H1 (cell line): Measurements from ENCODE around the gene FCHSD1. TPM values are rescaled to one million over a fixed set of nuclear protein-coding genes. Genes with fewer than 3 reads are reported as not detected.

ENCODE experiments used
- BCL11A ChIP-seq, 2 experiments: IDR thresholded peaks; one replicate each; pipeline ENCODE4 v1.6.1; 2011; ENCODE audit warnings: low read depth in 2 of 2, low read length in 2 of 2, mild to moderate bottlenecking in 2 of 2
- CHD1 ChIP-seq: IDR thresholded peaks from 2 replicates; pipeline ENCODE4 v1.6.1; 2012; ENCODE audit warnings: low read depth, low read length, improper control_type of control experiment
- EP300 ChIP-seq, 2 experiments: IDR thresholded peaks; 1 replicate in 1 of 2; 2 replicates in 1 of 2; pipeline ENCODE4 v1.6.1; 2011 to 2012; ENCODE audit warnings: low read depth in 2 of 2, low read length in 2 of 2, mild to moderate bottlenecking in 2 of 2, borderline replicate concordance in 1 of 2, inconsistent platforms in 1 of 2, moderate library complexity in 1 of 2
- FOSL1 ChIP-seq: IDR thresholded peaks from 2 replicates; pipeline ENCODE4 v1.6.1; 2011; ENCODE audit warnings: mild to moderate bottlenecking, low read depth, low read length, moderate library complexity; ENCODE audit not compliant: insufficient read depth
- POLR2A ChIP-seq, 2 experiments: IDR thresholded peaks; 1 replicate in 1 of 2; 2 replicates in 1 of 2; pipeline ENCODE4 v1.6.1; 2011; ENCODE audit warnings: low read depth in 2 of 2, low read length in 2 of 2, mild to moderate bottlenecking in 2 of 2; ENCODE audit errors: control extremely low read depth in 1 of 2
- RAD21 ChIP-seq, 2 experiments: IDR thresholded peaks in 1 of 2; conservative IDR thresholded peaks in 1 of 2; 2 replicates each; pipeline ENCODE4 v1.6.1; 2011; ENCODE audit warnings: low read depth in 2 of 2, low read length in 2 of 2, improper control_type of control experiment in 1 of 2, inconsistent platforms in 1 of 2, mild to moderate bottlenecking in 1 of 2, moderate library complexity in 1 of 2
- RBBP5 ChIP-seq: IDR thresholded peaks from 2 replicates; pipeline ENCODE4 v1.7.1; 2012; ENCODE audit warnings: low read depth, mild to moderate bottlenecking, inconsistent platforms, low read length, moderate library complexity, borderline replicate concordance
- RNF2 ChIP-seq: fragments of 200-900, 300-1000 bp; sonication (generic); IDR thresholded peaks from 2 replicates; pipeline ENCODE4 v1.7.1; 2016; ENCODE audit warnings: borderline replicate concordance, low read depth, mild to moderate bottlenecking, antibody characterized with exemption, low read length; ENCODE audit not compliant: poor library complexity, severe bottlenecking; ENCODE audit errors: missing control alignments
- SIX5 ChIP-seq: IDR thresholded peaks from 2 replicates; pipeline ENCODE4 v1.6.1; 2011; ENCODE audit warnings: mild to moderate bottlenecking, low read depth, low read length
- SP1 ChIP-seq: IDR thresholded peaks from 2 replicates; pipeline ENCODE4 v1.6.1; 2011; ENCODE audit warnings: low read depth, low read length
- TAF7 ChIP-seq: optimal IDR thresholded peaks from 2 replicates; pipeline ENCODE3; 2011; ENCODE audit warnings: low read depth, mild to moderate bottlenecking, inconsistent platforms, low read length, moderate library complexity, borderline replicate concordance
- polyA plus RNA-seq, 7 experiments: library from polyadenylated mRNA; depleted of rRNA in 3 of 7; stranded (reverse) in 5 of 7; unstranded in 2 of 7; fragments of >200 nt in 5 of 7; fragments of 200-250 nt in 2 of 7; gene quantifications; 1 replicate in 5 of 7; 2 replicates in 1 of 7; 4 replicates in 1 of 7; pipeline versions ENCODE4 v1.2.1 to v1.2.3, GENCODE V29; 2011 to 2013; ENCODE audit warnings: missing spikeins in 2 of 7, mixed read lengths in 2 of 7
- total RNA-seq: library from RNA; stranded (reverse); fragmentation: NEBNext Ultra II Directional; extraction: Animal tissue kit (Norgen Biotek cat#: 25700); gene quantifications from 2 replicates; pipeline ENCODE4 v1.2.1, GENCODE V29; 2021

Gene FCHSD1
- total and polyA plus RNA-seq, 2 of the 8 experiments (the other 6 are each of a cell fraction or from before 2014, with no cell fraction given) = 22.0 to 30.1 TPM

DNA sequence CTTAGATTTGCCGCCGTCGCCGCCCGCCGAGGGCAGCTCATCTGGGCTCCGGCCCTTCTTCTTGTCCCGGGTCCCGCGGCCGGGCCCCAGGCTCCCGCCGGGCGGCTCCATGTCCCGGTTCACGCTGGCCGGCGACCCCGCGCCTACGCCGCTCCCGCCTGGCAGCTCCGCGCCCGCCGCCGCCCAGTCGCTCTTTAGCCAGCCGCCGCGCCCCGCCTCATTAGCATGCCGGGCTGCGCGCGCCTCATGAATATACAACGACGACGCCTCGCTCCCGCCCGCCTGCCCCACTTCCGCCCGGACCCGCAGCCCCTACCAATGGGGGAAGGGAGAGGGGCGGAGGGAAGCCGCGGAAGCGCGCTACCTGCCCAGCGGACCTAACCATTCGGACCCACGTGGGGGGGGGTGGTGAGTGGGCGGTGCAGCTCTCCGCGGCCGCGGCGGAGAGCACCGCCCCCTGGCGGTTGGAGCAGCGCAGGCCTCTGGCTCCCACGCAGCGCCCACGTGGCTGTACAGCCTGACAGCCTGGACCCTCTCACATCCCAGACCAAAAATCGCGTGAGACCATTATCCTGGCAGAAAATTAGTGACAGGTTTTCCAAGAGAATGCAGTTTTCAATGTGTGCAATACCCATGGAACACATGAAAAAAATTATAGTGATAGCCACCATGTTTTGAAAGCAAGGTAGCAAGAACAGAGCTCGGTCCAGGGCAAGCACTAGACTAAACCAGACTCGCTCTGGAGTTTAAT is 32.2 kb downstream of the FCHSD1 start, which contains the start of gene DIAPH1 (continued):
- TF ChIP-seq RNF2 (no peak), SP1 (peak; percentile 88), RBBP5 (no peak; the same call in 1 of the 2 replicates), CHD1 (peak; percentile 89), RAD21 (IDR thresholded peaks at IDR 0.05 in 1 of 2, conservative IDR thresholded peaks at IDR 0.05 in 1 of 2; ENCODE audit: low read depth in 2 of 2, low read length in 2 of 2) (peak; percentile 63 to 74), EP300 (IDR thresholded peaks at IDR 0.05; ENCODE audit: borderline replicate concordance in 1 of 2, low read depth in 2 of 2, low read length in 2 of 2) (peak in 1 of 2 experiments; percentile 99; a peak in 2 of 3 replicates), SIX5 (peak; percentile 41; the same call in 1 of the 2 replicates), POLR2A (IDR thresholded peaks at IDR 0.05; ENCODE audit: control extremely low read depth in 1 of 2, low read depth in 2 of 2, low read length in 2 of 2) (peak in 1 of 2 experiments; percentile 74; a peak in 1 of 3 replicates), FOSL1 (no peak), TAF7 (peak; percentile 79), BCL11A (IDR thresholded peaks at IDR 0.05; ENCODE audit: low read depth in 2 of 2, low read length in 2 of 2) (no peak)
